ENCODE results near the gene PARP2.
"Not testable (repeated sequence)": the region's sequence is repeated elsewhere in the genome, so short reads cannot be mapped to it uniquely, and the experiment has no call there.

The PARP2 gene

DNA sequence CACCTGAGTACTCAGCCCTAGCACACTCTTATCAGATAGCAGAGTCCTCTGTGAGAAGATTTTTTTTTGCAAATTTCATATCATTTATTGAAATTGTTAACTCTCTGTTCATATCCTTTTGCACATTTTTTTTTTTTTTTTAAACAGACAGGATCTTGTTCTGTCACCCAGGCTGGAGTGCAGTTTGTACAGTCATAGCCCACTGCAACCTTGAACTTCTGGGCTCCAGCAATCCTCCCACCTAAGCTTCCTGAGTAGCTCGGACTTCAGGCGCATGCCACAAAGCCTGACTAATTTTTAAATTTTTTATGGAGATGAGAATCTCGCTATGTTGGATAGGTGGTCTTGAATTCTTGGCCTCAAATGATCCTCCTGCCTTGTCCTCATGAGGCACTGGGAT is 4.3 kb downstream of the PARP2 start:
- no peak for DNase-seq (ENCODE audit: low spot score)

DNA sequence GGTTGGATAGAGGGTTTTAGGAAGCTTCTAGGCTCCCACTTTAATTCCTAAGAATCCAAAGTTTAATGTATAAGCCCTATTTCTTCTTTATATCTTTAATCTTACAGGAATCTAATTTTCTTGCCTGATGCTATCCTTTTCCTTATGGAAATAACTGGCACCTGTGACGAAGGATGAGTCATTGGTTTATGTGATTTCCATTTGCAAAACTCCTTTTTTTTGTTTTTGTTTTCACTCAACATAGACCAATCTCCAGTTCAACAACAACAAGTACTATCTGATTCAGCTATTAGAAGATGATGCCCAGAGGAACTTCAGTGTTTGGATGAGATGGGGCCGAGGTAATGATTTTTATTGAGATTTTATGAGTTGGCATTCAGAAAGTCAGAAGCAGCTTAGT is 6.8 kb downstream of the PARP2 start:
- DNase-seq (ENCODE audit: low spot score): no peak

DNA sequence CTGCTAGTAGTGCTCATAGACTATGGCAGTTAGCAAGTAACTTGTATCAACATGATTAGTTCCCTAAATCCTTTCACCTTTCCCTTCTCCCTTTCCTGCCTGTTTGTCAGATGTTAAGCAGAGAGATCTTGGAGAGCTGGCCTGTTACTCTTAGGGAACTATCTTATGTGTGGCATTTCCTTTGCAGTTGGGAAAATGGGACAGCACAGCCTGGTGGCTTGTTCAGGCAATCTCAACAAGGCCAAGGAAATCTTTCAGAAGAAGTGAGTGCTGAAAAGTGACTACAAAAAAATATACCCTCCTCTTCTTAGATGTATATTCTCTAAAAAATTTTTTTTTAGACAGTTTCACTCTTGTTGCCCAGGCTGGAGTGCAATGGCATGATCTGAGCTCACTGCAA is 7.4 kb downstream of the PARP2 start:
- DNase-seq (ENCODE audit: low spot score): no peak

DNA sequence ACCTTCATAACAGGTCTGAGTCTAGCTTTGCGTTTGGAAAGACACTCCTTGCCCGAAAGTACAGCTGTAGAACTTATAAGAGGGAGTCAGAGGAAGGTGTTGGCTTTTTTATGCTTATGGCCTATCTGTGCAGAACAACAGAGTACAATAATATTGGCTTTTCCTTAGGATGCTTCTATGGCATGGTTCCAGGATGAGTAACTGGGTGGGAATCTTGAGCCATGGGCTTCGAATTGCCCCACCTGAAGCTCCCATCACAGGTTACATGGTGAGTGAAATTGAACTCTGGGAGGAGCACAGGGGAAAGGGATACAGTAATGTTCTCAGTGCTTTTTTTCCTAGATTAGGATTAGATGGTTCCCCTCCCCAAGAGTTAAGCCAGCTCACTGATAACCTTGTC is 13.0 kb downstream of the PARP2 start:
- no peak for DNase-seq (ENCODE audit: low spot score)

DNA sequence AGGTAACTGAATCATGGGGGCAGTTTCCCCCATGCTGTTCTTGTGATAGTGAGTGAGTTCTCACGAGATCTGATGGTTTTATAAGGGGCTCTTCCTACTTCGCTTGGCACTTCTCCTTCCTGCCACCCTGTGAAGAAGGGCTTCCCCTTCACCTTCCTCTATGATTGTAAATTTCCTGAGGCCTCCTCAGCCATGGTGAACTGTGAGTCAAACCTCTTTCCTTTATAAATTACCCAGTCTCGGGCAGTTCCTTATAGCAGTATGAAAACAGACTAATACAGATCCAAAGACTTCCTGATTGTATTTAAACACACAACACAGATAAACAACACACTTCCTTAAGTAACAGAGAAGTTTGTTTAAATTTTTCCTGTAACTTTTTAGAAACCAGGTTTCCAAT is 15.0 kb downstream of the PARP2 start:
- DNase-seq (ENCODE audit: low spot score): not testable (repeated sequence)

DNA sequence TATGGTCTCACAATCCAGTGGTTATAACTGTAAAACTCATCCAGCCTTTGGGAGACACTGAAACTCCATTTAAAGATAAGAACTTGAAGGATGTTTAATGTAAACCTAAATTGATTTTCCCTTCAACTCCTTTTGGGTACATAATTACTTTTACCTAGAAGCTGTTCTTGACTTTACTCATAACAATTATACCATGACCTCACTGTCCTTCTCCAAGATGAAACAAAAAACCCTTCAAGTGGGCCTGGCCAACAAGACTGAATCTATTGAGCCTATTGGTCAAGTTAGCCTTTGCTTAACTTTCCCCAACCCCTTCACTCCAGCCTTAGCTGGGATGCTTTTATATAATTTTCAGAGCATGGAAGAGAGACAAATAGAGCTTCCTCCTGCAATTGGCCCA is 22.5 kb downstream of the PARP2 start:
- no peak for DNase-seq (ENCODE audit: low spot score)

DNA sequence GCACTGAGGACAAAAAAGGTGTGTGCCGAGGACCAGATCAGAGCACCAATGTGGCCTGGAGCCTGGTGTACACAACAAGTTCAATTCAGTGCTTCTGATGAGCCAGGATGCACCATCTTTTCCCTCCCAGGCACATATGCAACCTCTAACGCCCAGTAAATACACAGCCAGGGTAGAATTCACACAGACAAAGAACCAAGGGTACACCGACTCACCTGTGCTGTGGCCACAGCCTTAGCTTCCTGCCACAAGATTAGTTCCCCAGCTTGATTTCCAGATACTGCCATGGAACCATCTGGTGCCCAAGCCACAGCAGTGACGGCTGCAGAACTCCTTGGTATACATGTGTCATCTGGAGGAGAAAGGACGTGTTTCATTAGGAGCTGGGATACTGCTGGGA is 29.4 kb downstream of the PARP2 start:
- no peak for DNase-seq (ENCODE audit: low spot score)

DNA sequence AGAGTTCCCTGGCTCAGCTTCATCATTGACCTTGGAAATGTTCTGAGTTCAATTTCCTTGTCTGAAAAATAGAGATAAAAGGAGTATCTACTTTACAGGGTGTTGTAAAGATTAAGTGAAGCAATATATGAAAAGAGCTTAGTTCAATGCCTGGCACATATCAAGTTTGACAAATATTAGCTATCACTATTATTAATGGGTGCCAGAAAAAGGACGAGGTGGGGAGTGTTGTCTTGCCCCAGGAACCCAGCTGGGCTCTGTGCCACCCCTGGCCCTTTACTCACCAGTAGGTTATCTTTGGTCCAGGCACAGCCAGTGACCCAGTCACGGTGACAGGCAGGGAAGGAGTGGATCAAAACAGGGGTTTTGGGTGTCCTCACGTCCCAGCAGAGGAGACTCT is 32.0 kb downstream of the PARP2 start:
- DNase-seq (ENCODE audit: low spot score): no peak

DNA sequence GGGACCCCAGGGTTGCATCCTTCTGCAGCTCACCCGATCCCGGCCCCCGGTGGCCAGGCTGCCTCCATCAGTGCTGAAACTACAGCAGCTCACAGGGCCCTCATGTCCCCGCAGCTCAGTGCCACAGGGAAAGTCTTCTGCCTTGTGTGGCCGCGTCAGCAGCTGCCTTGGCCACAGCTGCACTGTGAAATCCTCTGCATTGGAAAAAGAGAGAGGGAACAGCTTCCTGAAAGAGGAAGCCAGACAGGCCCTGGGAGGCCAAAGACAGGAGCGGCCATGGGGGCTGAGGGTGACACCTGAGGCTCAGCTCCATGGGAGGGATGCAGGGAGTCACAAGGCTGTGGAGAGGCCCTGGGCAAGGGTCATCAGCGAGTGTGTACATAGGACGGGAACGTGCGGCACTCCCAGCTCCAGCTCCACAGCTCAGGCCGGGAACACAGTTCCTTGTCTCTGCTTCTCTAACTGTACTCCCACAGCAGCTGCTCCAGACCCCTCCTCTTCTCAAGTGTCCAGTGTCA is 32.7 kb downstream of the PARP2 start:
- no peak for DNase-seq (ENCODE audit: low spot score)

DNA sequence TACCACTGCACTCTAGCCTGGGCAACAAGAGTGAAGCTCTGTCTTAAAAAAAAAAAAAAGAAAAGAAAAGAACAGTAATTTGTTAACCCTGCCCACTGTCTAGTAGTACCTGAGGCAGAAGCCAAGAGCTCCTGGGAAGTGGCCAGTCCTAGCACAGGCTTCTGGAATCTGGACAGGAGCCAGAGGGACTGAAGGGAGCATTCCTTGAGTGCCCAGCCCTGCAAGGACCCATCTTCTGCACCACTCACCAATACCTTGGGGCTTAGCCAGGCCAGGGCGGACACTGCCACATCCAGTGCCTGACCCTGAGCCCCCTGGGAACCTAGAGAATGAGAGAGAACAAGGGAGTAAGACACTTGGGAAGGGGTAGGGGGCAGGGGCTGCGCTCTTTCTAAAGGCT is 33.7 kb downstream of the PARP2 start:
- DNase-seq (ENCODE audit: low spot score): no peak

DNA sequence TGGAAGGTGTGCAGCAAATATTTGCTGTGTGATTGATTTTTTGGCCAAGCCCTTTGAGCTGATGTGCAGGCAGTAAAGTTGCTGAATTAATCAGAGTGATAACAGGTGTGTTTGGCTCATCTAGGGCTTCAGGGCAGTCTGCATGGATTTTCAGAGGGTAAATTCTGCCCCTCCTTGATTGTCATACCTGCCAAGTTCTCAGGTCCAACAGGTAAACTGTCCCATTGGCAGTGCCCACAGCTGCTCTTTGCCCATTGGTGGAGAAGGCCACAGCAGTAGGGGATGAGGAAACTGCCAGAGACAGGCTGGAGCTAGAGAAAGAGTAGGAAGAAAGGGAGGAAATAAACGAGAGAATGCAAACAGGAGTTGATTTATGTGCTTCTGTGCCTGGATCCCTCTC is 36.3 kb downstream of the PARP2 start:
- no peak for DNase-seq (ENCODE audit: low spot score)

DNA sequence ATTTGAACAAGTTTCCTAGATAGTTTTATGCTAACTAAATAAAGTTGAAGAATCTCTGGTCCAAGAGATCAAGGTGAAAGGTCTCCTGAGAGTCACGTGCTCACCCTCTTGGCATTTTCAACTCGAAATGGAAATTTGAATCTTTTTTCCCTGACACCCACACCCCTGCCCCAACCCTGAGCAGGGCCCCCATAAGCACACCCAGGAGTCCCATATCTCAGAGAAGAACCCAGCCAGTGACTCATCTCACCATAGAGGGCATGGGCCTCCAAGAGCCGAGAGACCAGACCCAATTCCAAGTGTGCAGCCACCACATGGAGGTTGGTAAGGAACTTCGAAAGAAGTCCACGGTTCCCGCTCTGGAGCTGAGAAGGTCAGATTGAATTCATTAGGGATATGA is 37.2 kb downstream of the PARP2 start:
- DNase-seq (ENCODE audit: low spot score): no peak

DNA sequence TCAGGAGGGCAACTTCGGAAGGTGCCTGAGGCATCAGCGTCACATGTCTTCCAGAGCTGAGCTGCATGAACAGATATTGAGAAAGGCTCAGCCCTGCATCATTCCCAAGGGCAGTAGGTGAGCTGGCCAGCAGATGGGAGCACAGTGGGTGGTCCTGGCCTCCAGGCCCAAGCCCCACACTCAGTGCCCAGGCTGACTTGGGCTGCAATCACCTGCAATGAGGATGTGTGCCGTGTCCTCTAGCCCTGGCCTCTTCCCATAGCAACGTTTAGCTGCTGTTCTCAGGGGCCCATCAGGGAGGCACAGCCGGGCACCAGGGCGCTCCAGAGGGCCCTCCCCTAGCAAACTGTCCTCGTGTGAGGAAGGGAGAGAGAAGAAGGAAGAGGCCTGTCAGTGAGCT is 37.9 kb downstream of the PARP2 start:
- DNase-seq (ENCODE audit: low spot score): no peak

DNA sequence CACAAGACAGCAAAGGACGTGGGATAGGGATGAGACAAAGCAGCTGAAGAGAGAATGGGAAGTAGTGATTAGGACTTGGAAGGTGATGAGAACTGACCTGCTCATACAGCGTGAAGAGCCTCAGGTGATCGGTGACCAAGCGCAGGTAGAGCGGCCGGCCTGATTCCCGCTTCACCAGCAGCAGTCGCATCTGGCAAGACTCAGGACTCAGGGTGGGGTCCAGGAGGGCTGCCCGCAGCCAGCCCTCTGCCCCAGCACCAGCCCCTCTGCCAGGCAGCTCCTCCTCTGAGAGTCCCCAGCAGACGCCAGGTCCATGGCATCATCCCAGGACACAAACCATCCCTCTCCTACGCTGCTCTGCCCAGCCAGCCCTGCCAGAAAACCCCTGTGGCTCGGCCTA is 39.1 kb downstream of the PARP2 start:
- DNase-seq (ENCODE audit: low spot score): no peak

DNA sequence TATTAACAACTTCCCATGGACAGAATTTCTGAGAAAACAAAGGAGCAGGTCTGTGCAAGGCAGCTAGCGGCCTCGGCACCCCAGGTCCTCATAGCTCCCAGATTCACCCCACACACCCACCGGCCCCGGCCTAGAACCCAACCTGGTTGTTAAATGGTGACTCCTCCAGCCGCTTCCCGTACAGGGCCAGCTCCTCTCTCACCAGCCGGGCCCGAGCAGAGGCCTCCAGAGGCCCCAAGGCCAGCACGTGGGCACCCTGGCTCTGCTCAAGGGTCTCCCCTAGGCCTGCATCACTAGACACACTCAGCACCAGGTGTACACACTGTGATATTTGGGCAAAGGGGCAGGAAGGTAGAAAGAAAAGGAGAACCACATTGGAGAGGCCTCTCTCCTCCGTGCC is 39.6 kb downstream of the PARP2 start:
- DNase-seq (ENCODE audit: low spot score): no peak

DNA sequence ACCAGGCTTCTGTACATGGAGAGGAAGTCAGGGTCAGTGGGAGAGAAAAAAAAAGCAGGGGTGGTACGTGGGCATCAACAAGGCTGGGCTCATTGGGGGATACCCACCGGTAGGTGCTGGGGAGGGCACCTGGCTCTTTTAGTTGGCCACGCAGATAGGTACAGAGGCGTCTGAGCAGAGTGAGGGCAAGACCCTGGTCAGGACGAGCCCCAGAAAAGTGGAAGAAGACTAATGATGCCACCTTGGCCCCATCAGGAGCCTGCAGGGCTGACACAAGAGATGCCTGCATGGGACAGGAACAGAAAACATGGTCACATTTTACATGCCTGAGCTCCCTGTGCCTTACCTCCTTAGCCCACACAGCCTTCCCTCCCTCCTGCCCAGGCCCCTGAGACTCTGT is 40.2 kb downstream of the PARP2 start:
- DNase-seq (ENCODE audit: low spot score): no peak

DNA sequence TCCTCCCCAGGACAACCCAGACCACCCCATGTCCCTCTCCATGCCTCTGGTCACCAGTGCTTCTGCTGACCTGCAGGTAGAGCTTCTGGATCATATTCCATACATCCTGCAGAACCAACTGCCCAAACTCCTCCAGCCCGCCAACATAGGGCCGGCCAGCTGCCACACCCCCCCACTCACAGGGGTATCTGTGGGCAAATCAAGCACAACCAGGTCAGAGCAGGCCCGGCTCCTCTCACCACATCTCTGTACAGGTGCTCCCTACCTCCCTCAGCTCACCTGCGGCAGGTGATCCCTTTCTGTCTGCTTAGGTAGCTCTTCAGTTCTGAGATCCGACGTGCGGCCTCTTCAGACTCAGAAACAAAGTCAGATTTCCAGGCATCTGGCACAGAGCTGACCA is 40.9 kb downstream of the PARP2 start:
- DNase-seq (ENCODE audit: low spot score): no peak

DNA sequence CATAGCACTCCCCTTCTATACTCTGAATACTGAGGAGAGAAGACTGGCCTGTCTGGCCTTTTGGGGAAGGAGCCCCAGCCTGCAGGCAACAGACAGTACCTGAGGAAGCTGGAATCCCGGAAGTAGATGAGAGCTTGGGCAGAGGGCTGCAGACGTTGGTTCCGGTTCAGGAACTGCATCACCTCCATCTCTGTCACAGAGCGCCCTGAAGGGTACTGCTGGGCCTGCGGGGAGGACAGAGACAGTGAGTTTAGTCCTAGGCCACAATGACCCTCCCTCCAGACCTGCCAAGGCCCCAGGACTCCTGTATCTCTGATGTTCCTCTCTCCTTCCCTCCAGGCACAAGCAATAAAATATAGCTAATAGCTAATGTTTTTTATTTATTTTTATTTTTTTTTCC is 41.5 kb downstream of the PARP2 start:
- no peak for DNase-seq (ENCODE audit: low spot score)

DNA sequence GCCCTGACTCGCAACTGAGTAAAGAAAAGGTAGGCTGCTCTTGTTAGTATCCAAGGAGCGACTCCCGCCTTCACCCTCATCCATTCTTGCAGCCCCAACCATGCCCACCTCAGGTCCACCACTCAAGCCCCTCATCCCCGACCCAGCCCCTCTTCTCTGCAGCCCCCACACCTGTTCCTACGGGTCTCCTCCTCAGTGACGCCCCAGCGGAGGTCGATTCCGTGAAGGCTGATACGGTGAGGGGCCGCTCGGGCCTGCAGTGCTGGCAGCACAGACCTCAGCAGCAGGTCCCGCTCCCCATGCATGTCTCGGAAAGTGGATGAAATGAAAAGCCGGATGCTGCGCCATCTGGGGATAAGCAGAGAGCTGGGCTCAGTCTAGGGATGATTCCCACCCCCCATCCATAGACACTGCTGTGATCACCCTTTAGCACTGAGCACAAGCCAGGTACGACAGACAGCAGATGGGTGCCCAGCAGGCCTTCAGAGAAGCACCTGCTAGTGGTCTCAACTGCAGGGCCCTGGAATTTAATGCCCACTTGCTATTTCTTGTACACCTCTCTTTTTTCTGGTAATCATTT is 42.9 kb downstream of the PARP2 start:
- DNase-seq (ENCODE audit: low spot score): no peak

DNA sequence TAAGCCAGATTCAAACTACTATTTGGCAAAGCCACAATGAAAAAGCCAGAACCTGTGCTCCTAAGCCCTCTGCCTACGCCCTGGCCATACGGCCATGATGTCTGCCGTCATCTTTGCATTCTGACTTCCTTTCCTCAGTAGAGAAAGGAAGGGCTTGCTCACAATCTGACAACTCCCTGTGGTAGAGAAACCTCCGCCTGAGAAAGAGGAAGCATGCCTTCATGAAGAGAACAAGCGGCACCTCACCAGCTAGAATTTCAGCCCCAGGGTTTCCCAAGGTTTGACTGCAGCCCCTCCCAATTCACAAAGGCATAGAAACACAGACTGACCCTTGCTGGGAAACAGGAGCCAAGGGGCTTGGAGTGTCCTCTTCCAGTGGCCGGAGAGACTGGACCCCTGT is 44.1 kb downstream of the PARP2 start:
- DNase-seq (ENCODE audit: low spot score): no peak

DNA sequence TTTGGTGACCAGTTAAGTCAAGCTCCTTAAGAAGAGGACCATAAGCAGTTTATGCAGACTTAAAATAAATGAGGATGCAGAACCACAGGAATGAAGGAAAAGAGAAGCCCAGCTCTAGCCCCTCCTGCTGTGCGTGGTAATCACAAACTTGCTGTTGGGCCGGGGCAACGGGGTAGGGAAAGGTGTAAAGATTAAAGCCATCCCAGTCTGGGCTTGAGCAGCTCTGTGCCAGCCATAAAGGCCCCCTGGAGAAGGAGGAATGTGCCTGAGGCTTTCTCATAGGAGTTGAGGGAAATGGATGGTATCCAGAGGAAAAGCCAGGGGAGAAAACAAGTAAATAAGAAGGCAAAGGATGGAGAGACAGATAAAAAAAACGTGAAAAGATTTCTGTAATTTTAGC is 44.7 kb downstream of the PARP2 start:
- DNase-seq (ENCODE audit: low spot score): no peak

DNA sequence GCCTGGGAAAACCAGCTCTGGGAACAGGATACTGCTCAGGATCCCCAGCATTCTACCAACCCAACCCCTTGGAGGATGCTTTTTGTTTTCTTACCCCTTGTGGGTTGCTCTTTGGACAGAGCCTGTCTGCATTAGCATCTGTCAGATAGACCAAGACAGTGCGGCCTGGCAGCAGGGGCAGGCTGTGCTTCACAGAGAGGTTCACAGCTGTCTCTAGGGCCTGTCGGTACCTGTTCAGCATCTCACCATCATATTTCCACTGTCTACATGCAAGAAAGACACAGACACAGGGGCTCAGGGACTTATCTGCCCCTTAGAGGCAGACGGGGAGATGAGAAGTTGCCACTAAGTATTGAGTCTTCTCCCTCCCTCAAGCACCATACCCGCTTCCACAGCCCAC is 48.1 kb downstream of the PARP2 start:
- DNase-seq (ENCODE audit: low spot score): no peak

DNA sequence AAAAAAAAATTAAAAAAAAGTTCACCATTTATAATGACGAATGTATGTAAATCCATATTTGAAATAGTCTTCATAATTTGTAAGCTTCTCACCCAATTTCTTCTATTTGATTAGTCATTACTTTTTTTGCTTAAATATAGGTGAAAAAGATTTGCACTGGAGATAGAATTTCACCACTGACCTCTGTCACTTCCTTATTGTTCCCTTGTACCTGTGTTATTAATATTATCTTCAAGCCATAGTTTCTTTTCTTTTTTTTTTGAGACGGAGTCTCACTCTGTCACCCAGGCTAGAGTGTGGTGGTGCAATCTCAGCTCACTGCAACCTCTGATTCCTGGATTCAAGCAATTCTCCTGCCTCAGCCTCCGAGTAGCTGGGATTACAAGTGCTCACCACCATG is 54.1 kb downstream of the PARP2 start:
- no peak for DNase-seq (ENCODE audit: low spot score)

DNA sequence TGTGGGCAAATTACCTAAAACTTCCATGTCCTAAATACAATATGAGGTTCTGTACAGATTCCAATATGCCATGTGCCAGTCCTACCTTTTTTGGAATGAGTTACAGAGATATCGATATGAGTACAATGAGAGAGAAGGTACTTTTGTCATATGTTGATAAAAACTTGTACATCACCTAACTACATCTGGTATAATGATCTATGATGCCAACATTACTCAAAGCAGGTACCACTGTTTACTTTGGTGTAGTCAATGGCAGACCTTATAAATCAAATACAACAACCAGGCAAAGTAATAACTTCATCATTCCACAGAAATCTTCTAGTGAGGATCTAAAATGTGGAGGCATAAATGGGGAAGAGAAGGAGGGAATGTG is 57.1 kb downstream of the PARP2 start:
- DNase-seq (ENCODE audit: low spot score): no peak
